ENCODE results near the gene DES.
A peak's percentile ranks its signal among the peaks of the same experiment; 100 is the strongest.

The DES gene

GRCh38 chr2:219423652-219424377, 5.6 kb downstream of the DES start:
- no peak overlapping the region for H3K4ac ChIP-seq (ENCODE audit: low read length)
- no peaks in the 10 kb centered on the region for H3K36me3 ChIP-seq (replicated peaks in 1 of 2; ENCODE audit: control insufficient read depth in 2 of 2, insufficient read depth in 2 of 2, low read length in 2 of 2)
- no peak overlapping the region for H3K23ac ChIP-seq (ENCODE audit: low read depth, low read length, poor library complexity)
- H2BK15ac ChIP-seq (ENCODE audit: low read length) = no peak overlapping the region
- H2BK120ac ChIP-seq (ENCODE audit: low read depth, low read length) = no peak overlapping the region
- H3K4me3 ChIP-seq (ENCODE audit: low read length in 2 of 2) = no peak overlapping the region
- H2BK5ac ChIP-seq (ENCODE audit: low read length) = no peak overlapping the region
- no peak overlapping the region for H3K4me2 ChIP-seq (ENCODE audit: insufficient read depth, low read length, poor library complexity, severe bottlenecking)
- no peak overlapping the region for H2BK12ac ChIP-seq (ENCODE audit: low read length)
- H3K79me1 ChIP-seq (ENCODE audit: low read depth, low read length) = no peaks in the 10 kb centered on the region
- no peak overlapping the region for H2AFZ ChIP-seq (ENCODE audit: low read length)
- no peak overlapping the region for H3K27ac ChIP-seq (replicated peaks; ENCODE audit: low read length)
- no peak overlapping the region for H2AK5ac ChIP-seq (ENCODE audit: low read depth, low read length)
- WGBS, 2 donors (ENCODE audit: extremely low coverage in 2 of 2, insufficient read length in 2 of 2, insufficient replicate concordance in 1 of 2) = no CpG with 5 or more reads among the region's 14 CpGs
- H3K4me1 ChIP-seq (ENCODE audit: control insufficient read depth in 2 of 2, insufficient read depth in 1 of 2, low read depth in 1 of 2, low read length in 2 of 2) = peaks cover 10% of the 10 kb centered on the region in 2 donors
- H3K14ac ChIP-seq (ENCODE audit: low read length) = no peak overlapping the region
- no peak overlapping the region for H4K8ac ChIP-seq (ENCODE audit: low read depth, low read length)
- H3K27me3 ChIP-seq (ENCODE audit: control insufficient read depth in 3 of 3, insufficient read depth in 3 of 3, low read depth in 1 of 3, low read length in 3 of 3) = peaks cover 4 to 39% (median 18%) of the 10 kb centered on the region in 3 experiments
- H3K9ac ChIP-seq (ENCODE audit: low read depth, low read length, poor library complexity) = no peak overlapping the region
- no peak overlapping the region for H4K91ac ChIP-seq (ENCODE audit: low read depth, low read length, poor library complexity)
- DNase-seq (ENCODE audit: low spot score) = no peak
- H3K9me3 ChIP-seq (replicated peaks in 1 of 2; ENCODE audit: control insufficient read depth in 2 of 2, insufficient read depth in 1 of 2, low read depth in 1 of 2, low read length in 2 of 2) = no peaks in the 10 kb centered on the region
- H3K18ac ChIP-seq (ENCODE audit: low read length) = no peak overlapping the region

- Histone ChIP-seq H3K79me1 (ENCODE audit: low read depth, low read length) (no peaks in the 10 kb centered on the region), H2BK120ac (ENCODE audit: low read depth, low read length) (peak overlapping the region; percentile 83), H3K18ac (ENCODE audit: low read length) (peak overlapping the region; percentile 90), H3K9me3 (replicated peaks in 1 of 2; ENCODE audit: control insufficient read depth in 2 of 2, insufficient read depth in 1 of 2, low read depth in 1 of 2, low read length in 2 of 2) (no peaks in the 10 kb centered on the region), H3K4ac (ENCODE audit: low read length) (no peak overlapping the region), H3K27ac (replicated peaks; ENCODE audit: low read length) (no peak overlapping the region), H4K8ac (ENCODE audit: low read depth, low read length) (no peak overlapping the region), H3K14ac (ENCODE audit: low read length) (peak overlapping the region; percentile 89), H3K27me3 (ENCODE audit: control insufficient read depth in 3 of 3, insufficient read depth in 3 of 3, low read depth in 1 of 3, low read length in 3 of 3) (peaks cover 0 to 45% (median 2%) of the 10 kb centered on the region in 3 experiments), H2BK5ac (ENCODE audit: low read length) (peak overlapping the region; percentile 89), H3K4me3 (ENCODE audit: low read length in 2 of 2) (peak overlapping the region in 1 of 2 donors; percentile 42), H3K23ac (ENCODE audit: low read depth, low read length, poor library complexity) (peak overlapping the region; percentile 85), H2AFZ (ENCODE audit: low read length) (no peak overlapping the region), H2AK5ac (ENCODE audit: low read depth, low read length) (peak overlapping the region; percentile 84), H4K91ac (ENCODE audit: low read depth, low read length, poor library complexity) (no peak overlapping the region), H3K4me1 (ENCODE audit: control insufficient read depth in 2 of 2, insufficient read depth in 1 of 2, low read depth in 1 of 2, low read length in 2 of 2) (peaks cover 7 to 10% of the 10 kb centered on the region in 2 donors), H2BK15ac (ENCODE audit: low read length) (peak overlapping the region; percentile 89), H3K9ac (ENCODE audit: low read depth, low read length, poor library complexity) (peak overlapping the region; percentile 21), H2BK12ac (ENCODE audit: low read length) (peak overlapping the region; percentile 10), H3K36me3 (replicated peaks in 1 of 2; ENCODE audit: control insufficient read depth in 2 of 2, insufficient read depth in 2 of 2, low read length in 2 of 2) (no peaks in the 10 kb centered on the region), H3K4me2 (ENCODE audit: insufficient read depth, low read length, poor library complexity, severe bottlenecking) (no peak overlapping the region)
- DNase-seq (ENCODE audit: low spot score) = no peak
- WGBS, 2 donors (ENCODE audit: extremely low coverage in 2 of 2, insufficient read length in 2 of 2, insufficient replicate concordance in 1 of 2) = no CpG with 5 or more reads among the region's 8 CpGs
Observed at GRCh38 chr2:219425238-219426067, 7.3 kb downstream of the DES start.

GRCh38 chr2:219426068-219426443, 7.9 kb downstream of the DES start:
- peaks cover 0 to 48% (median 0%) of the 10 kb centered on the region in 3 experiments for H3K27me3 ChIP-seq (ENCODE audit: control insufficient read depth in 3 of 3, insufficient read depth in 3 of 3, low read depth in 1 of 3, low read length in 3 of 3)
- peak overlapping the region; percentile 83 for H2BK120ac ChIP-seq (ENCODE audit: low read depth, low read length)
- no peak for DNase-seq (ENCODE audit: low spot score)
- H3K18ac ChIP-seq (ENCODE audit: low read length) = peak overlapping the region; percentile 90
- H3K14ac ChIP-seq (ENCODE audit: low read length) = peak overlapping the region; percentile 79
- peak overlapping the region; percentile 89 for H2BK15ac ChIP-seq (ENCODE audit: low read length)
- no peak overlapping the region for H4K91ac ChIP-seq (ENCODE audit: low read depth, low read length, poor library complexity)
- H3K27ac ChIP-seq (replicated peaks; ENCODE audit: low read length) = no peak overlapping the region
- H3K36me3 ChIP-seq (replicated peaks in 1 of 2; ENCODE audit: control insufficient read depth in 2 of 2, insufficient read depth in 2 of 2, low read length in 2 of 2) = no peaks in the 10 kb centered on the region
- H3K9ac ChIP-seq (ENCODE audit: low read depth, low read length, poor library complexity) = peak overlapping the region; percentile 18
- H2AK5ac ChIP-seq (ENCODE audit: low read depth, low read length) = peak overlapping the region; percentile 84
- WGBS, 2 donors (ENCODE audit: extremely low coverage in 2 of 2, insufficient read length in 2 of 2, insufficient replicate concordance in 1 of 2) = no CpG with 5 or more reads among the region's 7 CpGs
- peak overlapping the region; percentile 92 for H4K8ac ChIP-seq (ENCODE audit: low read depth, low read length)
- no peak overlapping the region for H2AFZ ChIP-seq (ENCODE audit: low read length)
- H3K4me2 ChIP-seq (ENCODE audit: insufficient read depth, low read length, poor library complexity, severe bottlenecking) = no peak overlapping the region
- H2BK5ac ChIP-seq (ENCODE audit: low read length) = peak overlapping the region; percentile 89
- peak overlapping the region; percentile 93 for H2BK12ac ChIP-seq (ENCODE audit: low read length)
- no peaks in the 10 kb centered on the region for H3K79me1 ChIP-seq (ENCODE audit: low read depth, low read length)
- H3K9me3 ChIP-seq (replicated peaks in 1 of 2; ENCODE audit: control insufficient read depth in 2 of 2, insufficient read depth in 1 of 2, low read depth in 1 of 2, low read length in 2 of 2) = no peaks in the 10 kb centered on the region
- peak overlapping the region; percentile 61 for H3K4ac ChIP-seq (ENCODE audit: low read length)
- peak overlapping the region; percentile 85 for H3K23ac ChIP-seq (ENCODE audit: low read depth, low read length, poor library complexity)
- peak overlapping the region in 1 of 2 donors; percentile 42 for H3K4me3 ChIP-seq (ENCODE audit: low read length in 2 of 2)
- H3K4me1 ChIP-seq (ENCODE audit: control insufficient read depth in 2 of 2, insufficient read depth in 1 of 2, low read depth in 1 of 2, low read length in 2 of 2) = peaks cover 7 to 10% of the 10 kb centered on the region in 2 donors
